Measurements from ENCODE around the gene ABCF2. TPM values are rescaled to one million over a fixed set of nuclear protein-coding genes. Genes with fewer than 3 reads are reported as not detected.

The ABCF2 gene
- polyA plus RNA-seq, 1 of the 3 experiments (the other 2 are of a cell fraction) = 75.4 TPM

DNA sequence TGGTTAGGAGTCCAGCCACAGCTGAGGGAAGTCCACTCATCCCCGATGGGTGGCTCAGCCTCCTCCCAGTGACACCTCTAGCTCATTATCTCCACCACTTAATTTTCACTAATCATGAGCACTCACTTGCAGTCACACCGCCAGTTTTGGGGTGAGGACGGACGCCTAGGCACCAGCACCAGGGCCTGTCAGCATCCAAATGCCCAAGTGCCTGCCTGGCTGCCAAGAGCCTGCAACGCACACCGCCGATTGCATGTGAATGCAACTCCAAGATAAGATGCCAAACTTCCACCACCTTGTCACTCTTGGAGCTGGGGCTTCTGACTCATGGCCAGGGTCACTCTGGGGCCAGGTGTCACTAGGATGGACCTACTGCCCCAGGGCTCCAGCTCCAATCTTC, 45.9 kb upstream of the ABCF2 start:
- Histone ChIP-seq H3K36me3 (replicated peaks in 1 of 2; ENCODE audit: control insufficient read depth in 1 of 2, insufficient read depth in 2 of 2, low read length in 1 of 2) (no peaks in the 10 kb centered on the region), H3K9me2 (no peaks in the 10 kb centered on the region), H3K27me3 (ENCODE audit: insufficient read depth) (no peaks in the 10 kb centered on the region), H3F3A (replicated peaks; ENCODE audit: insufficient read depth) (no peaks in the 10 kb centered on the region), H3K4me1 (ENCODE audit: control insufficient read depth in 1 of 2, insufficient read depth in 2 of 2, low read depth in 1 of 2, low read length in 1 of 2) (peaks cover 0 to 12% of the 10 kb centered on the region in 2 experiments; a peak in 1 of 4 replicates), H3K27ac (ENCODE audit: low read depth in 2 of 2, low read length in 1 of 2) (no peak overlapping the region), H3K9me3 (no peaks in the 10 kb centered on the region), H3K9ac (no peak overlapping the region), H3K4me2 (no peak overlapping the region), H2AFZ (ENCODE audit: low read depth) (no peak overlapping the region), H3K79me2 (ENCODE audit: insufficient read depth) (no peaks in the 10 kb centered on the region), H4K20me1 (ENCODE audit: insufficient read depth) (no peaks in the 10 kb centered on the region), H3K4me3 (ENCODE audit: low read depth in 2 of 2, low read length in 1 of 2) (no peak overlapping the region)
- ChIA-PET POLR2A (interaction anchor here (0.6 kb wide), 1 partner anchor 46 kb away, joined by 3 read pairs; the partner anchor contains the start of gene ABCF2), CTCF (interaction anchor here (0.9 to 2.8 kb wide), 8 partner anchors 11 to 104 kb away, joined by 3 to 9 read pairs (median 6); no protein-coding TSS in a partner anchor)
- 91% methylated on average over 5 of the region's 7 CpGs for WGBS (ENCODE audit: low lambda C conversion rate)
- DNase-seq = no peak
- TF ChIP-seq GATA2 (CRISPR knock-in tag; IDR thresholded peaks at IDR 0.05) = no peak
- no peak for TF ChIP-seq USF1 (IDR thresholded peaks at IDR 0.05; ENCODE audit: borderline replicate concordance, low read depth)
- TF ChIP-seq IRF3 (IDR thresholded peaks at IDR 0.05; ENCODE audit: low read depth, low read length) = no peak
- no peak for TF ChIP-seq GABPA (IDR thresholded peaks at IDR 0.05; ENCODE audit: low read depth)
- TF ChIP-seq TAF1 (IDR thresholded peaks at IDR 0.05; ENCODE audit: borderline replicate concordance, low read depth, low read length) = no peak

DNA sequence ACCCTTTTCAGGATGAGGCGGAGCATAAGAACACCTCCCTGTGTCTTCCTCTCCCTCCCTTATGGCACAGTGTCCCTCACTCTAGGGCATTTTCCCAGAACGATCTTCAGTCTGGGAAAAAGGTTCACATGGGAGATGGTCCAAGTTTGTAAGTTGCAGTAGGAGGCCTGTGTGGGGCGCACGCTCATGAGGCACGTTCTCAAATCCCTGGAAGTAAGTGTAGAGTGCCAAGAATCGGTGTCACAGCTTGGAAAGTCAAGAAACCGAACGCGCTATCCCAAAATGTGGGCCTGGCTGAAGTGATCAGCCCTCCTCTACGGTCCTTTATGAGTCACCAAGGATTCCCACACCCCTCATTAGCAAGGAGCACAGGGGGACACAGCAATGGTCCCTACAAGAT, 45.4 kb upstream of the ABCF2 start:
- Histone ChIP-seq H4K20me1 (ENCODE audit: insufficient read depth) (no peaks in the 10 kb centered on the region), H3K79me2 (ENCODE audit: insufficient read depth) (no peaks in the 10 kb centered on the region), H3K36me3 (replicated peaks in 1 of 2; ENCODE audit: control insufficient read depth in 1 of 2, insufficient read depth in 2 of 2, low read length in 1 of 2) (no peaks in the 10 kb centered on the region), H3K9me3 (no peaks in the 10 kb centered on the region), H3K4me3 (ENCODE audit: low read depth in 2 of 2, low read length in 1 of 2) (no peak overlapping the region), H3F3A (replicated peaks; ENCODE audit: insufficient read depth) (no peaks in the 10 kb centered on the region), H2AFZ (ENCODE audit: low read depth) (no peak overlapping the region), H3K4me1 (ENCODE audit: control insufficient read depth in 1 of 2, insufficient read depth in 2 of 2, low read depth in 1 of 2, low read length in 1 of 2) (peaks cover 0 to 11% of the 10 kb centered on the region in 2 experiments; a peak in 1 of 4 replicates), H3K27me3 (ENCODE audit: insufficient read depth) (no peaks in the 10 kb centered on the region), H3K9ac (no peak overlapping the region), H3K27ac (ENCODE audit: low read depth in 2 of 2, low read length in 1 of 2) (no peak overlapping the region), H3K9me2 (no peaks in the 10 kb centered on the region), H3K4me2 (no peak overlapping the region)
- POLR2A ChIA-PET = interaction anchor here (0.6 kb wide), 1 partner anchor 45 kb away, joined by 3 read pairs; the partner anchor contains the start of gene ABCF2
- DNase-seq = no peak
- CTCF ChIA-PET = interaction anchor here (0.9 to 2.8 kb wide), 6 partner anchors 11 to 104 kb away, joined by 3 to 9 read pairs (median 6); no protein-coding TSS in a partner anchor
- TF ChIP-seq RXRA (IDR thresholded peaks at IDR 0.05; ENCODE audit: borderline replicate concordance, low read depth) (no peak), TEAD4 (IDR thresholded peaks at IDR 0.05; ENCODE audit: borderline replicate concordance, insufficient read depth) (no peak), FOSL2 (IDR thresholded peaks at IDR 0.05; ENCODE audit: borderline replicate concordance, low read depth) (no peak), MEF2A (IDR thresholded peaks at IDR 0.05; ENCODE audit: borderline replicate concordance, low read depth) (no peak), JUND (IDR thresholded peaks at IDR 0.05) (no peak)
- WGBS (ENCODE audit: low lambda C conversion rate) = 86% methylated on average over 10 of the region's 10 CpGs

All from SK-N-SH (cell line).